ENCODE data around the gene NEUROD6.

The NEUROD6 gene

GRCh38 chr7:31340603-31341002 lies at the start of gene NEUROD6:
TSS of gene NEUROD6 (minus strand) at chr7:31340726. CDS start at chr7:31339268, 1,458 bp downstream.
- no peak for TF ChIP-seq CTCF (IDR thresholded peaks at IDR 0.05; ENCODE audit: control insufficient read depth, extremely low read depth, insufficient read depth)
- H3K4me3 ChIP-seq (ENCODE audit: low read depth, low read length): no peak within 1 kb of the TSS
- DNase-seq (ENCODE audit: low read depth): no peak

DNA sequence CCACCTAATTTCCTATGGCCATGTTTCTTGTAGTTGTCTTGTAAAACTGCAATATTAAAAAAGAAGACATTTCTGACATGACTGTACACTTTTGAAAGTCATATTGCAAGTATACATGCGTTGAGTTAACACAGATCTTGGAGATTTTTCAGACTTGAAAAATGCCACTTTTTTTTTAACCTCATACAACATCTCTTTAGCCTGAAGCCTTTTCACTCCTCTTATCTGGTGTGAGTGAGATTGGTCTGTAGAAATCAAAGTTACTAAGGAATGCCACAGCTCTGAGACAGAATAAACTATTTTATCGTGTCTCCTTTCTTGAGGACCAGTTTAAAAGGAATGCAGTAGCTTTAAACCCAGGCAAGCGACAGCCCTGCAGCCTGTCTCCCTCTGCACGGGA lies 43.9 kb upstream of the NEUROD6 start:
- H3K4me3 ChIP-seq (ENCODE audit: low read depth, low read length): no peak overlapping the region
- no peak for DNase-seq (ENCODE audit: low read depth)
- no peak for TF ChIP-seq CTCF (IDR thresholded peaks at IDR 0.05; ENCODE audit: control insufficient read depth, extremely low read depth, insufficient read depth)

DNA sequence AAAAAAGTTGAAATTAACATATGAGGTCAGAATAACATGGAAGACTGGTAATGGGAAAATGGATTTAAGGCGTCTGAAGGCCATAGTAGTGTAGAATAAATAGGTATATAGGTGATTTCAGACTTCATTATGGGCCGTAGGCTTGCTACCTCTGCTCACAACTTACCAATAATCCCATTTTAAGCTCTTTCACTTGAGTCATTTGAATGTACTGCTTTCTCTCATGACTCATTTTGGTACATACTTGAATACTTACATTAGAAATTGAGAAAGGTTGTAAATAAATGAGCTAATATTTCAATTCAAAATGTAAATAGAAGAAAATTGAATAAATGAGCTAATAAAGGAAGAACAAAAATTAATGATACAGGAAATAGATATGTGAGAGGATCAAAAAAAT lies 42.2 kb upstream of the NEUROD6 start:
- DNase-seq (ENCODE audit: low read depth): no peak
- no peak for TF ChIP-seq CTCF (IDR thresholded peaks at IDR 0.05; ENCODE audit: control insufficient read depth, extremely low read depth, insufficient read depth)
- no peak overlapping the region for H3K4me3 ChIP-seq (ENCODE audit: low read depth, low read length)

DNA sequence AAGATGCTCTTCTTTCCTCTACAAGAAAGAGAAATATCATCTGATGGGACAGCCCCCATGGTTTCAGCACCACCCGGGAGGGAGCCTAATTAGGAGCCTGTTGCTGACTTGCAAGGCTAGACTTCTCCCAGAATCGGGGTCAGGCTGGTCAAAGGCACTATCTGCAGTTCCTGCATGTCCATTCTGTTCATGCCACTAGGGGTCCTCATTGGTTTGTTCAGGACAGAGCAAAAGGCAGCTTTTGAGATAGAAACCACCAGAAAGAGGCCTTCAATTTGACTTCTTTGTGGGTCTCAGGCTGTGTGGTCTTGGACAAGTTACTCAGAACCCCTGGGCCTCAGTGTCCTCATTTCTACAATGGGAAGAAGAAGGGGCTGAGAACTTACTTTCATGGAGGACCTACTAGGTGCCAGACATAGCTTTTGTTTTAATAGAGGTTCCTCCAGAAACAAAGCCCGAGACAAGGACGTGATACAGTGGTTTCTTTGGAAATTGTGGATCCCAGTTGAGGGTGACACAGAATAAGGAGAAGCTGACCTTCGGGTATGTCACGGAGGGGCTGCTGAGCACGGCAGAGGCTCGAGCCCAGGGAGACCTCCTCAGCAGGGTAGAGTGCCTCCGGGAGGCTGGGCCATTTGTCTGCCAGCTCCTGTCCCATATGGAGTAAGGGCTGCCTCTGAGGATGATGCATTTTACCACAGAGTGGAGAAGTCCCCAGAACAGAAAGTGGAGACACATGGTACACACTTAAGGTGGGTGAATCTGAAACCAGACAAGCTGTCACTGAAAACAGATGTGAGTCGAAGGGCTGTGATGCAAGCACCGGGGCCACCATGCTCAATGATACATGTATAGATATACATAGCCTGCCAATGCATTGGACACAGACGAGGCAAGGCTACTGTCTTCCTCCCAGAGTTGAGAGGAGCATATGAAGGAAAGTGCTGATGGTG lies 33.1 kb upstream of the NEUROD6 start:
- peak; percentile 79 for TF ChIP-seq CTCF (IDR thresholded peaks at IDR 0.05; ENCODE audit: control insufficient read depth, extremely low read depth, insufficient read depth)
- H3K4me3 ChIP-seq (ENCODE audit: low read depth, low read length): no peak overlapping the region

GRCh38 chr7:31372231-31372959 lies 31.9 kb upstream of the NEUROD6 start:
- no peak overlapping the region for H3K4me3 ChIP-seq (ENCODE audit: low read depth, low read length)
- no peak for DNase-seq (ENCODE audit: low read depth)
- no peak for TF ChIP-seq CTCF (IDR thresholded peaks at IDR 0.05; ENCODE audit: control insufficient read depth, extremely low read depth, insufficient read depth)

More for the DNA sequence above, 33.1 kb upstream of the NEUROD6 start:
- DNase-seq (ENCODE audit: low read depth): peak; percentile 22

DNA sequence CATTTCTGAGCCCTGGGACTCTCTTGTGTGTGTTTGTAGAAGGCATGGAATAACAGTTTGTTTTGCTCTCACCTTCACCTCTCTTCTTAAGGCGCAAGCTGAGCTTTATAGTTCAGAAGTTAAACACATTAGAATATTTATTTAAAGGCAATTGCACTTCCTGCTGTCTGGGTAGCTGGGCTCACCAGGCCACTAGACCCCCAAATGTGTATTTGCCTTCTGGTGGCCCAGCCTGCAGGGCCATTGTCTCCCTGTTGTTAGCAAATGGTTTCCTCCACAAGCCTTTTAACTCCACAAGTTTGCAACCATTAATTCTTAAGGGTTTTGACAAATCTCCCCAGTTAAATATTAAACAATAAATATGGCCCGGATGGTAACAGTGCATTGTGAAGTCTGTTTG lies 31.1 kb upstream of the NEUROD6 start:
- H3K4me3 ChIP-seq (ENCODE audit: low read depth, low read length): no peak overlapping the region
- DNase-seq (ENCODE audit: low read depth): no peak
- TF ChIP-seq CTCF (IDR thresholded peaks at IDR 0.05; ENCODE audit: control insufficient read depth, extremely low read depth, insufficient read depth): no peak
